Testis (tissue), 2 donors: ENCODE data around the gene SC5D.

ENCODE experiments used
- POLR2A ChIP-seq: fragments of 450-650 bp; IDR thresholded peaks from one replicate; pipeline ENCODE4 v1.6.1; 2017; ENCODE audit warnings: antibody characterized with exemption, mild to moderate bottlenecking, moderate library complexity
- TF ChIP-seq, protein P1 (sequence below), 3 experiments: fragments of 450-650 bp in 2 of 3; fragments of 200-600 bp in 1 of 3; sonication (generic) in 1 of 3; IDR thresholded peaks; one replicate each; pipeline ENCODE4 v1.5.1; 2016 to 2019; ENCODE audit warnings: antibody characterized with exemption in 3 of 3, mild to moderate bottlenecking in 2 of 3, moderate library complexity in 1 of 3

DNA sequence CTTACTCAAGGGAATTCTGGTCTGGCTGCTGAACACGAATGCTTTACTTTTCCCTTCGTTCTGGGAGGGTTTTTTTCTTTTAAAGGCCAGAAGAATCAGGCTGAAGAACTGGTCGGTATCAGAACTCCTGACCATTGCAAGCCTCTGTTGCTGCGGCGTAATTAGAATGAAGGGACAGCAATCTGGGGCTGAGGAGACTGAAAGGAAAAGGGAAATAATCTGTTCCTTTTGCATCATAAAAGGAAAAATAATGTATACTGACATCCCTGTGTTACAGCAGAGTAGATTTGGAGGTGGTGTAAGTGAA lies 670 bp downstream of the SC5D start:
- TF ChIP-seq, protein P1, sequence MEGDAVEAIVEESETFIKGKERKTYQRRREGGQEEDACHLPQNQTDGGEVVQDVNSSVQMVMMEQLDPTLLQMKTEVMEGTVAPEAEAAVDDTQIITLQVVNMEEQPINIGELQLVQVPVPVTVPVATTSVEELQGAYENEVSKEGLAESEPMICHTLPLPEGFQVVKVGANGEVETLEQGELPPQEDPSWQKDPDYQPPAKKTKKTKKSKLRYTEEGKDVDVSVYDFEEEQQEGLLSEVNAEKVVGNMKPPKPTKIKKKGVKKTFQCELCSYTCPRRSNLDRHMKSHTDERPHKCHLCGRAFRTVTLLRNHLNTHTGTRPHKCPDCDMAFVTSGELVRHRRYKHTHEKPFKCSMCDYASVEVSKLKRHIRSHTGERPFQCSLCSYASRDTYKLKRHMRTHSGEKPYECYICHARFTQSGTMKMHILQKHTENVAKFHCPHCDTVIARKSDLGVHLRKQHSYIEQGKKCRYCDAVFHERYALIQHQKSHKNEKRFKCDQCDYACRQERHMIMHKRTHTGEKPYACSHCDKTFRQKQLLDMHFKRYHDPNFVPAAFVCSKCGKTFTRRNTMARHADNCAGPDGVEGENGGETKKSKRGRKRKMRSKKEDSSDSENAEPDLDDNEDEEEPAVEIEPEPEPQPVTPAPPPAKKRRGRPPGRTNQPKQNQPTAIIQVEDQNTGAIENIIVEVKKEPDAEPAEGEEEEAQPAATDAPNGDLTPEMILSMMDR (IDR thresholded peaks at IDR 0.05): no peak
- no peak for TF ChIP-seq POLR2A
